Eye (tissue), 1 donor: ENCODE results near the gene C3orf22.

Experiments
- DNase-seq: peaks from one replicate; pipeline ENCODE4 v3.0.0-alpha.2; 2015

C3orf22 gene

DNA sequence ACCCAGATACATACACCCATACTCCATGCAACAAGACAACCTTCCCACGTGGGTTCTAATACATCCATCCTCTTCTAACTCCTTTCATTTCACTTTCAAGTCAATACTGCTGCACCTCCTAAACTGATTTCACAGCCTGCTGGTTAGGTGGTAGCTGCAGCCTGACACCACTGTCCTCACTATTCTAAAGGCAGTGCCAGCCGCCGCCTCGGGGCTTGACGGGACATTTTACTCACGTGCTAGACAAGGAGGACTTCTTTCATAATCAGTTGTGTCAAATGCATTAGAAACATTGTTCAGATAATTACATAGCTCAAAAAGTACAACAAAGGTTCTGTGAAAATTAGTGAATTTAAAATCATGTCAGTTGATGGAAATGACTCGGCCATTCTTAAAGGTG is 47.4 kb downstream of the C3orf22 start:
- DNase-seq = no peak

DNA sequence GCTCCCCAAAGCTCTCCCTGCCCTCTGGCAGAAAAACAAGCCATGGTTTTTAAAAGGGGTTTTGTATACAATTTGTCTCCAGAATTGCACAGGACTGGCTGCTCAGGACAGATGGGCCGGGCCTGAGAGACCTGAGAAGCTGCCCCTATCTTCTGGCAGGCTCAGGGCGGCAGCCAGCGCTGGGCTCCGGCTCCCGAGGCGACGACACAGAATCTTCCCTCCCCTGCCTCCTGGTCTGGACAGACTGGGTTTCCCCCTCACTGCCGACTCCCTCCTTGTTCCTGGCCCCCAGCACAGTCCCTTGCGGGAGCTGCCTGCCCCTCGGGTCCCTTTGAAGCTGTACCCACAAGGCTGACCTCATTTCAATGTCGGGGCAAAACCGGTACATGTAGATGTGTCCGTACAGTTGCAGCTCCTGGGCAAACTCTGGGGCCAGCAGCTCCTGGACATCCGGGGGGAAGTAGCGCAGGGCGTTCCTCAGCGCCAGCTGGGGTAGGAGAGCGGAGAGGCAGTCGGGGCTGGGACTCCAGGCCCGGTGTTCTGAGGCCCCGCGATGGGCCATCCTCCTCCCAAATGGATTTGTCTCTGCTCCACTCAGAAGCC is 48.3 kb downstream of the C3orf22 start:
- no peak for DNase-seq

DNA sequence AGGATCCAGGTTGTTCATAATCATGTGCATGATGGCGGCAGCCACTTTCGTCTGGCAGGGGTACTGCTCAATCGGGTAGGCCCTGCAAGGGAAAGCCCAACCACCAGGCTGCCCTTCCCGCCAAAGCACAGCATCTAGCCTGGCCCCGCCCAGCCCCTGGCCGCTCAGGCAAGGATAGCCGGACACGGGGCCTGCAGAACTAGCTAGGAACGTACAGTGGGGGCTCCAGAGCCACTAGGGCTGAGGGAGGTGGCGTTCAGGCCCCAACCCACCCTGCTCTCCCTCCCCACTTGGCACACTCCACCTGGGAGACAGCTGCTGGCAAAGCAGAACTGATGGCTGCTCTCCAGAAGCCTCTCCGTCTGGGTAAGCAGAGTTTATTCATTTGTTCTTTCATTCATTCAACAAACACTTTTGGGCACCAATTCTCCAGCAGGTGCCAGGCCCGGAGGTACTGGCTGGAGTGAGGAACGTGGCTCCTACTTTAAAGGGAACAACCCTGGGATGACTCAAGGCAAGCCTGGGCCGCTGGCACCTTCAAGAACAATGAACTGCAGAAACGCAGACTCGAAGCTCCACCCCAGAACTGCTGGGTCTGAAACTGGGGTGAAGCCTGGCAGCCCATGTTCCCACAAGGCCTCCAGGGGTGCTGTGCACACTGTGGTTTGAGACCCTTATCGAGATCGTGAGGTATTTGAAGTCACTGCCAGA is 49.0 kb downstream of the C3orf22 start:
- DNase-seq = no peak

DNA sequence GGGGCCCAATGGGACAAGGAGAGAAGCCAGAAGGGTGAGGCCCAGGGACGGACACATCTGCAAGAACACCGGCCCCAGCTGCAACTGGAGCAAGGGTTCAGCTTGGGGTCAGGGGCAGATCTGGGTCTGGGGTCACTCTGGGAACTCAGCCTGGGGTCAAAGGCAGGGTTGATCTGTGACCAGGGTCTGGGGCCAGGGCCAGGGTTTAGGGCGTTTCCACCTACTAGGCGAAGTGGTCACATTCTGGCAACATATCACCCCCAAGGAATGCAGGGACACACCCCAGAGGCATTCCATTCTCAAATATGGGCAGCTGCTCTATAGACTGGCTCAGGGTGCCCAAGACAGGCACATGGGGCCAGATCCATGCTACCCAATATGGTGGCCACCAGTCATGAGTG is 50.2 kb downstream of the C3orf22 start:
- DNase-seq = no peak

DNA sequence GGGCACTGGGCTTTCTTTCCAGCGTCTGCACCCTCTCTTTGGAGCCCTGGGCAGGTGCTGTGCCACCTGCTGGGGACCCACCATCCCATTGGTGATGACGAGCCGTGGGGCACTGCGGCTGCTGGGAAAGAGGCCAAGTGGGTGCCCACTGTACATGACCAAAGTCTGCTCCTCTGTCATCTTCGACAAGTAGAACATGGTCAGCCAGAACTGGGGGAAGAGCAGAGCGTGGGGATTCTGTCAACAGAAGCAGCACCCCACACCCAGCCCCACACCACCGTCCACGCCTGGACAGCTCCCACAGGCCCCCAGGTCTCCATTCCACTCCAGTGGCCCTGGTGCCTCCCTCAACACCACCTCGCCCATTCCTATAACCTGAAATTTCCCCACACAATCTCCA is 50.8 kb downstream of the C3orf22 start:
- no peak for DNase-seq

DNA sequence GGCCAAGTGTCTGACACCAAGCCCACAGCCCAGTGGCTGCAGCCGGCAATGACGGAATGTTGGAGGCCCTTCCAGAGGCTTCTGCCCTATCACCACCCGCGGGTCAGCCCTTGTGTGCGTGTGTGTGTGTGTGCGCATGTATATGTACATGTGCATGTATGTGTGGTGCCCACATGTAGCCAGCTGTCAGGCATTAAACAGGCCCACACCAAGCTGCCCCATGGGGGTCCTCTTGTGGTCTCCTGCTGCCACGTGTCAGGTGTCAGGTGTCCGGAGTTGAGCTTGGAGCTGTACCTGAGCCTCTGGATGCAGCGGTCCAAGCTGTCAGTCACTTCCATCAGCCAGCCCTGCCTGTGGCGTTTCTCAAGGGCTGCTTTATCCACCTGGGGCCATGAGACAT is 55.0 kb downstream of the C3orf22 start:
- DNase-seq = no peak

DNA sequence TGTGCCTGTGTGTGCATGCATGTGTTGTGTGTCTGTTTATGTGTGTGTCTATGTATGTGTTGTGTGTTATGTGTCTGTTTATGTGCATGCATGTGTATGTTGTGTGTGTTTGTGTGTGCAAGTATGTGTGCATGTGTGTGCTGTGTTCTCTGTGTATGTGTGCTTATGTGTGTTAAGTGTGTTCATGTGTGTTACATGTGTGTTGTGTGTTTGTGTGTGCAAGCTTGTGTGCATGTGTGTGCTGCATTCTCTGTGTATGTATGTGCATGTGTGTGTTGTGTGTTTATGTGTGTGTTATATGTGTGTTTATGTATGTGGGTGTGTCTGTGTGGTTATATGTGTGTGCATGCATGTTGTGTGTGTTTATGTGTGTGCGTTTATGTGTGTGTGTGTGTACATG is 56.1 kb downstream of the C3orf22 start:
- DNase-seq = no peak

DNA sequence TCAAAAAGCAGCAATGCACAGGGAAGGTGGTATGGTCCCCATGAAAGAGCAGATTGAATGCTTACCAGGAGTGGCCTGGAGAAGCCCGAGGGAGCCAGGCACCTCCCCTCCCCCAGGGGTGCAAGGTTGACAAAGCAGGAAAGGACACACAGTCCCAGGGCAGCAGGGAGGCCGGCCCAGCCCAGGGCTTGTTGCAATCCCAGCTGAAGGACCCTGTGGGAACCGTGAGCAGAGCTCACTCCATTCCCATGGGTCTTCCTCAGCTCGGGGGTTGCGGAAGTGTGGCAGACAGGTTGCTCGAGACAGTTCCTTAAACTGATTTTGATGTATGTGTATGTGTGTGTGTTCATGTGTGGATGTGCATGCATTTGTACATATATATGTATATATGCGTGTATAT is 57.0 kb downstream of the C3orf22 start:
- DNase-seq = no peak

DNA sequence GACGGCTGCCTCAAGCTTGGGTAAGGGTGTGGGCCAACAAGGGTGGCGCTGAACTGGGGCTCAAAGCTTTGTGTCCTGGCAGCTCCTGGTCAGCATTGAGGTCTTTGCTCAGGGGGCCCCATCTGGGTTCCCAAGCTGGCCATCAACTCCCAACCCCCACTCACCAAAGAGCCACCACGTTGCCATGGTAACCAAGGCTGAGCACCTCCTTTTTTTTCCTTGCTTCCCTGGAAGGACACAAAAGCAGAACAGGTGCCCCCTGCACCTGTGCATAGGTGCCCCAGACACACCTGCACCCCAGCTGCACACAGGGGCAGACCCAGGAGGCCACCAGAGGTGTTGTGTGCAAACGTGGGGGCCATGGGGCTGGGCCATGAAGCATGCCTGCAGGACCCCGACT is 57.7 kb downstream of the C3orf22 start:
- no peak for DNase-seq

DNA sequence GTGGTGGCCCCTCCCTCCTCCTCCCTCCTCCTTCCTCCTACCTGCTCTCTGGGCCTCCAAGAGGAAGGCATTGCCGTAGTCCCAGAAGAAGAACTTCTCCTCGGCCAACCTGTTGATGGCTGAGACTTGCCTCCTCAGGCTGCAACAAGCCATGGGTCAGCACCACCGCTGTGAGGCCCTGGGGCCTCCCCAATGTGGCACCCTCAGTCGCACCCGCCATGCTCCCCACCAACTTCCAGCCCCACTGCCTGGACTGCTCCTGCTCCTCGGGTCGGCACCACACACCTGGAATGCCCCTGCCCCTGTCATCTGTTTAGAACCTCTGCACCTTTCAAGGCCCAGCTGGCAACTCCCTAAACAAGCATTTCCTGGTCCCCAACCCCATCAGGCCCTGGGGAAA is 58.7 kb downstream of the C3orf22 start:
- DNase-seq = no peak
